RWPE2 (cell line): ENCODE results near the gene SEC14L5.
"Not testable (repeated sequence)": the region's sequence is repeated elsewhere in the genome, so short reads cannot be mapped to it uniquely, and the experiment has no call there.

ENCODE experiments used
- ATAC-seq: fragments of 200-7000 bp; cut with Tn5 transposase; 3 replicates; pipeline ENCODE4 v1.9.1; 2021; ENCODE audit warnings: low read depth
- DNase-seq: peaks from one replicate; pipeline ENCODE4 v3.0.0-alpha.2; 2020; ENCODE audit warnings: low spot score
- H3K27ac ChIP-seq: fragments of 450-650 bp; 2 replicates; pipeline ENCODE4 v1.5.1; 2017; ENCODE audit warnings: mild to moderate bottlenecking; ENCODE audit not compliant: poor library complexity, severe bottlenecking
- H3K27me3 ChIP-seq: fragments of 250-450 bp; sonication (Bioruptor Pico); 2 replicates; pipeline ENCODE4 v1.5.1; 2021; ENCODE audit warnings: mild to moderate bottlenecking, moderate library complexity; ENCODE audit not compliant: insufficient read depth, poor library complexity, severe bottlenecking
- H3K36me3 ChIP-seq: fragments of 250-450 bp; sonication (Bioruptor Pico); 2 replicates; pipeline ENCODE4 v1.5.1; 2020; ENCODE audit warnings: low read depth, mild to moderate bottlenecking, moderate library complexity
- H3K4me1 ChIP-seq: fragments of 250-450 bp; sonication (Bioruptor Pico); 2 replicates; pipeline ENCODE4 v1.5.1; 2021; ENCODE audit warnings: mild to moderate bottlenecking, moderate library complexity; ENCODE audit not compliant: insufficient read depth, poor library complexity, severe bottlenecking
- H3K4me3 ChIP-seq: fragments of 250-450 bp; sonication (Bioruptor Pico); 2 replicates; pipeline ENCODE4 v1.5.1; 2021; ENCODE audit warnings: mild to moderate bottlenecking, moderate library complexity; ENCODE audit not compliant: severe bottlenecking
- H3K9me3 ChIP-seq: fragments of 250-450 bp; sonication (Bioruptor Pico); 2 replicates; pipeline ENCODE4 v1.5.1; 2021; ENCODE audit warnings: mild to moderate bottlenecking, moderate library complexity; ENCODE audit not compliant: severe bottlenecking
- CTCF ChIP-seq: fragments of 450-650 bp; IDR thresholded peaks from one replicate; pipeline ENCODE4 v1.5.1; 2017; ENCODE audit warnings: mild to moderate bottlenecking, moderate library complexity; ENCODE audit not compliant: poor library complexity, severe bottlenecking

SEC14L5 gene

DNA sequence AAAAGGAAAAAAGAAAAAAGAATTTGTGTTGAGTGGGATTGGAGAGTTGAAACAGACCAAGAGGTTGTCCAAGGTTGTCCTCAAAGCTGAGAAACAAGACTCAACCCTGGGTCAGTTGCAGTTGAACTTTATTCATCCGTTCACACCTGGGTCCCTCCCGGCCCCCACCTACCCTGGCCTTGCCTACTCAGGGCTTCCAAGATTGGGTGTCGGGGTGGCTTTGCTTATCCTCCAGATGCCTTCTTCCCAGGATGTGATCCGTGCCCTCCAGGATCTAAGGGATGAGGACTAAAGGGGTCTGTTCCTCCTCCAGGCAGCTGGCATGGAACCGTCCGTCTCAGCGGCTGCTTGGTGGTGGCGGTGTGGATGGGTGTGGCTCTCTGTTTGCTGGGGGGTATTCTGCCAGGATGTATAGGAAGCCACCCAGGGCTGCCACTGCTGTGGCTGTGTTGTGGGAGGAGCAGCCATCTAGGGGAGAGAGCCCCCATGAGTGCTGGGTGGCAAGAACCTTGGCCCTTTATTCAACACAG, 85.9 kb downstream of the SEC14L5 start:
- ATAC-seq, result no peak
- TF ChIP-seq CTCF, result no peak

DNA sequence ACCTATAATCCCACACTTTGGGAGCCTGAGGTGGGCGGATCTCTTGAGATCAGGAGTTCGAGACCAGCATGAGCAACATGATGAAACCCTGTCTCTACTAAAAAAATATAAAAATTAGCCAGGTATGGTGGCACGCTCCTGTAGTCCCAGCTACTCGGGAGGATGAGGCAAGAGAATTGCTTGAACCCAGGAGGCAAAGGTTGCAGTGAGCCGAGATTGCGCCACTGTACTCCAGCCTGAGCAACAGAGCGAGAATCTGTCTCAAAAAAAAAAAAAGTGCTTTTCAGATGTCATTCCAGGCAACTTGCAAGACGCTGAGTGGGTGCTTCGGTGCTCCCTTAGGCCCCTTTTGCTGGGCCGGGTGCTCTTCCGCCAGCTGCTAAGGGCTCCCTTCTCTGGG, 86.5 kb downstream of the SEC14L5 start:
- not testable (repeated sequence) for H3K4me3 ChIP-seq, H3K36me3 ChIP-seq, H3K9me3 ChIP-seq, H3K27me3 ChIP-seq, H3K4me1 ChIP-seq, DNase-seq, ATAC-seq, H3K27ac ChIP-seq

More for the DNA sequence above, 85.9 kb downstream of the SEC14L5 start:
- Histone ChIP-seq H3K36me3 (no peaks in the 10 kb centered on the region), H3K9me3 (no peaks in the 10 kb centered on the region), H3K27ac (no peak overlapping the region), H3K4me1 (no peaks in the 10 kb centered on the region), H3K27me3 (no peaks in the 10 kb centered on the region), H3K4me3 (no peak overlapping the region)
- peak; percentile 38 for DNase-seq

GRCh38 chr16:5045499-5046115, 87.5 kb downstream of the SEC14L5 start:
- TF ChIP-seq CTCF, result no peak
- no peaks in the 10 kb centered on the region for H3K9me3 ChIP-seq
- DNase-seq (peak; percentile 20), ATAC-seq (no peak)
- H3K4me1 ChIP-seq, result no peaks in the 10 kb centered on the region
- no peak overlapping the region for H3K27ac ChIP-seq
- H3K27me3 ChIP-seq, result no peaks in the 10 kb centered on the region
- no peak overlapping the region for H3K4me3 ChIP-seq
- no peaks in the 10 kb centered on the region for H3K36me3 ChIP-seq

- DNase-seq (no peak), ATAC-seq (no peak)
- H3K4me3 ChIP-seq, result no peak overlapping the region
- H3K36me3 ChIP-seq, result no peaks in the 10 kb centered on the region
- no peaks in the 10 kb centered on the region for H3K27me3 ChIP-seq
- no peaks in the 10 kb centered on the region for H3K9me3 ChIP-seq
- no peak overlapping the region for H3K27ac ChIP-seq
- TF ChIP-seq CTCF, result no peak
- H3K4me1 ChIP-seq, result no peaks in the 10 kb centered on the region
Observed at GRCh38 chr16:5046914-5047313, 88.8 kb downstream of the SEC14L5 start.

DNA sequence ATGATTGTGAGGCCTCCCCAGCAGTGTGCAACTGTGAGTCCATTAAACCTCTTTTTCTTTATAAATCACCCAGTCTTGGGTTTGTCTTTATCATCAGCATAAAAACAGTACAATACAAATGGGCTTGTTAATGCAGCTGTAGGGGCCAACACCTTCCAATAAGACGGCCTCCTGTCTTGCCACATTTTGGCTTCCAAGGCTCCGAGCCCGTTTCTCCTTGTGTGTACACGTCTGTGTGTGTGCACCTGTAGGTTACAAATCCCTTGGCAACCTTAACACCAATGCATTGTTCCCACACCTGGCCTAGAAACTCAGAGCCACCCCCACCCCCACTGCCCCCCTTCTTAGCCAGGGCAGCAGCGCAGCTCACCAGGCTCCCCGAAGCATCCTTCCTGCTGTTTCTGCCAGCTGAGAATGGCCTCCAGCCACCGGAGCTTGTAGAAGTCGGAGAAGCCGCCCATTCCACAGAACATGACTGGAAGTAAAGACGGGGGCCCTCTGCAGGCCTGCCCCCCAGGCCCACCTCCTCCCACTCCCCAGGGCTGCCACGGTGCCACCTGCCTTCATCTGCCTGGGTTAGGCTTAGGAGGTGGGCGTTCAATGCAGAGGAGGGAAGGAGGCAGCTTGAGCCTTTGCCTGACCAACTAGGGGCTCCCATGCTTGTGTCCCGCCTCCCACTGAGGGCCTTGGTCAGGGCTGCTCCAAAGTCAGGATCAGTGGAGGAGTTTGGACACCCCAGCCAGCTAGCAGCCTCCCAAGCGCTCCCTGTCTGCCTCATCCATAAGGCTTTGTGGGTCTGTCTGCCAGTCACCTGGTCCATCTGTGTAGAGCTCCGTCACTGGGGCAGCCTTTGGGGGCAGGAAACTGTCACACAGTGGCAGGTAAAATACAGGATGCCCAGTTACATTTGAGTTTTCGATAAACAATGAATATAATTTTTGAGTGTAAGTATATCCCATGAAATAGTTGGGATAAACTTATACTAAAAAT, 97.0 kb downstream of the SEC14L5 start:
- no peak for TF ChIP-seq CTCF
- Histone ChIP-seq H3K36me3 (no peaks in the 10 kb centered on the region), H3K4me3 (no peak overlapping the region), H3K9me3 (no peaks in the 10 kb centered on the region), H3K27ac (no peak overlapping the region), H3K27me3 (no peaks in the 10 kb centered on the region), H3K4me1 (no peaks in the 10 kb centered on the region)
- ATAC-seq (no peak), DNase-seq (no peak)
